ENCODE measurements around the gene ANO10.

- TF ChIP-seq CTCF (IDR thresholded peaks at IDR 0.05) (no peak), EZH2 (IDR thresholded peaks at IDR 0.05; ENCODE audit: borderline replicate concordance, insufficient read depth, low read depth, low read length, poor library complexity, severe bottlenecking) (no peak)
Observed at GRCh38 chr3:43641306-43642114, 19.7 kb upstream of the ANO10 start.

All from B cell (primary cell).